Kidney epithelial cell (primary cell): ENCODE data around the gene GTF2F1. TPM values are rescaled to one million over a fixed set of nuclear protein-coding genes. Genes with fewer than 3 reads are reported as not detected.

Experiments used
- DNase-seq: peaks from one replicate; pipeline ENCODE4 v3.0.0-alpha.2; 2010; ENCODE audit warnings: low read depth
- H3K27me3 ChIP-seq: 2 replicates; pipeline ENCODE4 v1.6.0; 2011; ENCODE audit warnings: low read length; ENCODE audit not compliant: control insufficient read depth, insufficient read depth
- H3K36me3 ChIP-seq: 2 replicates; pipeline ENCODE4 v1.5.1; 2011; ENCODE audit warnings: low read length; ENCODE audit not compliant: control insufficient read depth, insufficient read depth
- H3K4me3 ChIP-seq: 2 replicates; pipeline ENCODE4 v1.5.1; 2011; ENCODE audit warnings: low read depth, mild to moderate bottlenecking, control low read depth, low read length
- CTCF ChIP-seq: IDR thresholded peaks from 2 replicates; pipeline ENCODE4 v1.5.1; 2011; ENCODE audit warnings: mild to moderate bottlenecking, moderate library complexity, low read length, control low read depth, inconsistent platforms; ENCODE audit not compliant: insufficient read depth, poor library complexity, severe bottlenecking
- total RNA-seq: library from RNA; depleted of rRNA; stranded (reverse); fragments of >200 nt; gene quantifications from 2 replicates; pipeline ENCODE4 v1.2.3, GENCODE V29; 2015

The GTF2F1 gene
- total RNA-seq, 1 donor from 2014 or later: 51.3 TPM

DNA sequence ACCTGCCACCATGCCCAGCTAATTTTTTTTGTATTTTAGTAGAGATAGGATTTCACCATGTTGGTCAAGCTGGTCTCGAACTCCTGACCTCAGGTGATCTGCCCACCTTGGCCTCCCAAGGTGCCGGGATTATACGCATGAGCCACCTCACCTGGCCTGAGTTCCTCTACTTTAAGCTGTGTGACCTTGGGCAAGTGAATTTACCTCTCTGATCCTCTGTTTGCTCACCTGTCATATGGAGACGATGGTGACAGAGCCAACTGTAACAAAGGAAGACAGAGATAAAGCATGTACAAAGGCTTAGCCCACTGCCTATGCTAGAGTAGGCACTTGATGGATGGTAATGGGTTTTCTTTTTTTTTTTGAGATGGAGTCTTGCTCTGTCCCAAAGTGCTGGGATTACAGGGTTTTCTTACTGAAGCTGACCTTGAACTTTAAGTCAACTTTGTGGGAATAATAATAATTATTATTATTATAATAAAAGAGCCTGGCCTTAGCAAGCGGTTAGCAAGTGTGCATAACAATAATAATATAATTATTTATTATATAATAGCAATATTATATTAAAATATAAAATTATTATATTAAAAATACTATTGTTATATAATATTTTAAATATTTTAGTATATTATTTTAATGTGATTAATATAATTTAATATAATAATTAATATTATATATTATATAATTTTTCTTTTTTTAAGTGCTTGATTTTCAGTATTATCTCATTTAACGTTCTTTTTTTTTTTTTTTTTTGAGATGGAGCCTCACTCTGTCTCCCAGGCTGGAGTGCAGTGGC lies 58.3 kb downstream of the GTF2F1 start:
- H3K4me3 ChIP-seq: no peak overlapping the region
- no peaks in the 10 kb centered on the region for H3K36me3 ChIP-seq
- DNase-seq: no peak
- H3K27me3 ChIP-seq: no peaks in the 10 kb centered on the region
- no peak for TF ChIP-seq CTCF

- no peak for TF ChIP-seq CTCF
- no peak for DNase-seq
- Histone ChIP-seq H3K36me3 (no peaks in the 10 kb centered on the region), H3K27me3 (no peaks in the 10 kb centered on the region), H3K4me3 (no peak within 1 kb of the TSS)
Observed at GRCh38 chr19:6333439-6333838, 59.5 kb downstream of the GTF2F1 start, which contains the start of gene ACER1. Gene ACER1, minus strand, starts transcription at chr19:6333612. Its CDS starts 61 bp downstream, at chr19:6333551.

Other genes with a start within 250 kb of the GTF2F1 start
- 23.1 and 27.6 TPM in 2 replicates for gene MLLT1, start 113.2 kb downstream of the GTF2F1 start, total RNA-seq
- gene ACER1, start 59.6 kb downstream of the GTF2F1 start, total RNA-seq: not detected in 2 replicates
- 137 and 142 TPM in 2 replicates for gene CLPP, start 31.6 kb downstream of the GTF2F1 start, total RNA-seq
- gene ALKBH7, start 20.4 kb downstream of the GTF2F1 start, total RNA-seq: 55.1 and 69.7 TPM in 2 replicates
- 1.5 TPM in 2 replicates for gene PSPN, start 17.2 kb downstream of the GTF2F1 start, total RNA-seq
- gene KHSRP, start 31.6 kb upstream of the GTF2F1 start, total RNA-seq: 175 and 211 TPM in 2 replicates
- not detected in 2 replicates for gene SLC25A41, start 40.6 kb upstream of the GTF2F1 start, total RNA-seq
- 68.6 and 87.7 TPM in 2 replicates for gene SLC25A23, start 66.6 kb upstream of the GTF2F1 start, total RNA-seq
- 84.5 and 87.8 TPM in 2 replicates for gene CRB3, start 71.1 kb upstream of the GTF2F1 start, total RNA-seq
- gene DENND1C, start 88.6 kb upstream of the GTF2F1 start, total RNA-seq: 1.6 and 4.6 TPM in 2 replicates
- 1.3 and 4.0 TPM in 2 replicates for gene TUBB4A, start 109.1 kb upstream of the GTF2F1 start, total RNA-seq
- gene TNFSF9, start 137.9 kb upstream of the GTF2F1 start, total RNA-seq: 8.9 and 12.3 TPM in 2 replicates
- 16.0 and 21.4 TPM in 2 replicates for gene CD70, start 198.0 kb upstream of the GTF2F1 start, total RNA-seq